Heart left ventricle (tissue), 13 donors: ENCODE data around the gene CNTN4.

Experiments
- POLR2A ChIP-seq, 2 donors: fragments of 450-650 bp; IDR thresholded peaks; one replicate each; pipeline ENCODE4 v1.6.1; 2017; ENCODE audit warnings: antibody characterized with exemption in 2 of 2, mild to moderate bottlenecking in 2 of 2, moderate library complexity in 2 of 2
- TF ChIP-seq, protein P1 (sequence below), 12 donors: fragments of 200-600 bp; sonication (generic) in 4 of 12; IDR thresholded peaks; one replicate each; pipeline versions ENCODE4 v1.5.0 to v1.8.0; 2018 to 2022; ENCODE audit warnings: antibody characterized with exemption in 12 of 12, mild to moderate bottlenecking in 5 of 12
- donor health status: ischemic (EF 13 %, LVEDD 7.1; RV severe dilation, severe dysfunction).
- donor health status: DM: no; HTN: yes; CAD: no.
- donor health status: DM: no; HTN: no; CAD: no.
- donor health status: ischemic (EF 25% LVEDD 6.9; RV normal size, moderate dysfunction).
- donor health status: ischemic (EF 25% LVEDD 5.7; RV mildly dilated, moderate dysfunction).
- donor health status: ischemic (EF 35%, LVEDD 5.7; RV mildly dilated, moderate dysfunction).
- donor health status: nonischemic (EF 11% LVEDD 7.7; RV severe dilation, severe dysfunction).
- donor health status: DM: yes; HTN: yes; CAD: no.
- donor health status: PGD.
- donor health status: ischemic (EF 29% LVEDD 5.4; RV normal size, mild dysfunction).
- donor health status: nonischemic (EF 23%, LVEDD 6.1; RV moderate dilation, normal function).

DNA sequence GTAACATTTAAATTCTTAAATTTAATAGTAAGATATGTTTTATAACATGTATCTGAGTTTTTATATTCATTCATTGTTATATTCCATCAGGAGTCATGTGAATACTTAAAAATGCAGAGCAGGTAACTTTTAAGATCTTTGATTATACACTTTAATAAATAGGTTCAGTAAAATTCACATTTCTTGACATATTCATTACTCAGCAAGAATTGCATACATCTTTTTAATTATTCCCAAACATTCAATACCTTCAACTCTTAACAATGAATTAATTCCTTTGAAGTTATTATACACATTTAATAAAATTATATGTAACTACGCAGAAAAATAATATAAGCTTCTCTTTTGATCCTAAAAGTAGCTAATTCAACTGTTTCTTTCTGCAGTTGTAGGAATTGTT, 105.4 kb downstream of the CNTN4 start:
- TF ChIP-seq, protein P1, sequence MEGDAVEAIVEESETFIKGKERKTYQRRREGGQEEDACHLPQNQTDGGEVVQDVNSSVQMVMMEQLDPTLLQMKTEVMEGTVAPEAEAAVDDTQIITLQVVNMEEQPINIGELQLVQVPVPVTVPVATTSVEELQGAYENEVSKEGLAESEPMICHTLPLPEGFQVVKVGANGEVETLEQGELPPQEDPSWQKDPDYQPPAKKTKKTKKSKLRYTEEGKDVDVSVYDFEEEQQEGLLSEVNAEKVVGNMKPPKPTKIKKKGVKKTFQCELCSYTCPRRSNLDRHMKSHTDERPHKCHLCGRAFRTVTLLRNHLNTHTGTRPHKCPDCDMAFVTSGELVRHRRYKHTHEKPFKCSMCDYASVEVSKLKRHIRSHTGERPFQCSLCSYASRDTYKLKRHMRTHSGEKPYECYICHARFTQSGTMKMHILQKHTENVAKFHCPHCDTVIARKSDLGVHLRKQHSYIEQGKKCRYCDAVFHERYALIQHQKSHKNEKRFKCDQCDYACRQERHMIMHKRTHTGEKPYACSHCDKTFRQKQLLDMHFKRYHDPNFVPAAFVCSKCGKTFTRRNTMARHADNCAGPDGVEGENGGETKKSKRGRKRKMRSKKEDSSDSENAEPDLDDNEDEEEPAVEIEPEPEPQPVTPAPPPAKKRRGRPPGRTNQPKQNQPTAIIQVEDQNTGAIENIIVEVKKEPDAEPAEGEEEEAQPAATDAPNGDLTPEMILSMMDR (IDR thresholded peaks at IDR 0.05) = no peak
- TF ChIP-seq POLR2A (IDR thresholded peaks at IDR 0.05) = no peak
